GM21526 (cell line): ENCODE measurements around the gene ELOVL1.

ENCODE experiments used
- ATAC-seq: cut with Tn5 transposase; IDR thresholded peaks from one replicate; pipeline ENCODE4 v1.9.1; 2021; ENCODE audit warnings: moderate library complexity; ENCODE audit not compliant: unreplicated experiment, low FRiP score

ELOVL1 gene

GRCh38 chr1:43358121-43358745 lies 9.6 kb downstream of the ELOVL1 start:
- no peak for ATAC-seq

GRCh38 chr1:43357251-43357650 lies 10.6 kb downstream of the ELOVL1 start:
- ATAC-seq, result no peak

- no peak for ATAC-seq
Measured at GRCh38 chr1:43354936-43355335, 12.9 kb downstream of the ELOVL1 start.

GRCh38 chr1:43354471-43354870 lies 13.3 kb downstream of the ELOVL1 start:
- no peak for ATAC-seq

- no peak for ATAC-seq
Measured at GRCh38 chr1:43352881-43353280, 14.9 kb downstream of the ELOVL1 start.

GRCh38 chr1:43352351-43352705 lies 15.5 kb downstream of the ELOVL1 start:
- ATAC-seq, result no peak

- ATAC-seq, result no peak
Measured at GRCh38 chr1:43351421-43352350, 16.1 kb downstream of the ELOVL1 start.

GRCh38 chr1:43350976-43351375 lies 16.8 kb downstream of the ELOVL1 start:
- ATAC-seq, result no peak

- ATAC-seq, result no peak
Measured at GRCh38 chr1:43349594-43350306, 18.1 kb downstream of the ELOVL1 start.

GRCh38 chr1:43348809-43349593 lies 18.8 kb downstream of the ELOVL1 start:
- no peak for ATAC-seq

- ATAC-seq, result no peak
Measured at GRCh38 chr1:43348343-43348808, 19.4 kb downstream of the ELOVL1 start.

GRCh38 chr1:43346636-43347035 lies 21.2 kb downstream of the ELOVL1 start:
- no peak for ATAC-seq

GRCh38 chr1:43345120-43345519 lies 22.7 kb downstream of the ELOVL1 start:
- ATAC-seq, result no peak

- ATAC-seq, result no peak
Measured at GRCh38 chr1:43344267-43344850, 23.5 kb downstream of the ELOVL1 start.

- ATAC-seq, result no peak
Measured at GRCh38 chr1:43340559-43340958, 27.3 kb downstream of the ELOVL1 start.

GRCh38 chr1:43339584-43340232 lies 28.1 kb downstream of the ELOVL1 start:
- ATAC-seq, result no peak

GRCh38 chr1:43338001-43338400 lies 29.8 kb downstream of the ELOVL1 start:
- no peak for ATAC-seq

GRCh38 chr1:43337588-43337987 lies 30.2 kb downstream of the ELOVL1 start, which contains the start of gene MPL:
Gene MPL, plus strand, starts transcription at chr1:43337818. Its CDS starts 31 bp downstream, at chr1:43337849.
- ATAC-seq, result no peak

GRCh38 chr1:43334453-43335205 lies 33.2 kb downstream of the ELOVL1 start:
- ATAC-seq, result no peak
